Measurements from ENCODE around the gene ITPK1.

ITPK1 gene

DNA sequence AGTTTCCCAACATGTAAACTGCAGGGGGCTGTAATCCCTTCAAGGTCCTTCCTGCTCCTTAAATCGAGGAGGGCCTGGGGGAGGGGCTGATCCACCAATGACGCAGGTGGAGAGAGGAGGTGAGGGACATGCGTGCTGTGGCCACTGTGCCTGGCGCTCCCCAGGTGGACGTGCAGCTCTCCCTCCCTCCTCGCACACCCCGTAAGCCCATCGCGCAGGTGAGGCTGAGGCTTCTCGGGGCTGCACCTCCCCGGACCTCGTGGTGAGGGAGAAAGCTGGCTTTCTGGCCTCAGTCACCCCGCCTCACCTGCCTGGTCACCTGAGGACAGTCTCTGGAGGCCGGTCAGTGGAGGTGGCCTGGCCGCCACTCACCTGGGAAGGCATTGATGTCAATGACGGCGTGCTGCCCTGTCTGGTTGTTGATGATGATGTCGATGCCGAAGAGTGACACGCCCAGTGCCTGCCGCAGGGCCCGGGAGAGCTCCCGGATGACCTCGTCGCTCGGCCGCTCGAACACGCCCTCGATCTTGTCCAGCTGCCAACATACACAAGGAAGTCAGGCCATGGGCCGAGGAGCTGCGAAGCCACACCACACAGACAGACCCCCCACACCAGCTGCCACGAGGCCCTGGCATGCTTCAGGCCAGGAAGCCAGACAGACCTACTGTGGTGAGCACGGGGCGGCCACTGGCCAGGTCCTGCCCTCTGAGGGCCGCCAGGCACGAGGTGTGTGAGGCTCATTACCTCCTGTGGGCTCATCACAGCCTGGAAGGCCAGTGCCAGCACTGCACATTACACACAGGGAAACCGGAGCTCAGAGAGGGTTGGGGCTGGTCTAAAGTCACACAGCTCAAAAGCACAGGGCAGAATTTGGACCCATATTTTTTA, 169.5 kb downstream of the ITPK1 start:
- DNase-seq = no peak

DNA sequence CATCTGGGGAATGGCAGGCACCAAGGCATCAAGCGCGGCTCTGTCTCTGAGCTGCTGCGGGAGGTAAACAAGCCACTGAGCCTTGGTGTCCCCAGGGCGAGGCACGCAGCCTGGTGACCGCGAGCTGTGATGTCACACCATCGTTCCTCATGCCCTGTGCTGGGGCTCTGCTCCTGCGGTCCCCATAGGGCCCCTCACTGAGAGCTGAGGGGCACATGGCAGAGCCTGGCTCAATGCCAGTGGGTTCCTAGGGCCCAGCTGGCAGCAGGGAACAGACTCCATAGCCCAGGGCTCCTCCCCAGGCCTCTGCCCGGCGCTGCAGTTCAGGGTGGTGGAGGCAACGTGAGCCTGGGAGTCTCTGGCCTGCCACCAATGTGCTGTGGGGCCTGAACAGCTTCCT, 170.2 kb downstream of the ITPK1 start:
- DNase-seq = no peak

DNA sequence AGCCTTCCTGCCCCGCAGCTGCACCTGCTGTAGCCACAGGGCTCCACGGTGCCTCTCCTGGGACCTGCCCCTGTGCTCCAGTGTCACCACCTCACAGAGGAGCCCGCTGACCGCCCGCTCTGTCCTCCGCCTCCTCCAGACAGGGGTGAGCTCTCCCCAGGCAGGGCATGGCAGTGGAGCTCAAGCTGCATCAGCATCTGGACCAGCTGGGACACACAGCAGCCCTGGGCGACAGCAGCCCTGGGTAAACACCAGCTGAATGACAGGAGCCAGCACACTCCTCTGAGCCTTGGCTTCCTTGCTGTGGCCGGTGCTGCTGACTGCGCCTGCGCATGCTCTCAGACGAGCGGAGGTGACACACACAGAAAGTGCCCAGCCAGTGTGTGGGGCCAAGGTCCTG, 170.7 kb downstream of the ITPK1 start:
- no peak for DNase-seq

DNA sequence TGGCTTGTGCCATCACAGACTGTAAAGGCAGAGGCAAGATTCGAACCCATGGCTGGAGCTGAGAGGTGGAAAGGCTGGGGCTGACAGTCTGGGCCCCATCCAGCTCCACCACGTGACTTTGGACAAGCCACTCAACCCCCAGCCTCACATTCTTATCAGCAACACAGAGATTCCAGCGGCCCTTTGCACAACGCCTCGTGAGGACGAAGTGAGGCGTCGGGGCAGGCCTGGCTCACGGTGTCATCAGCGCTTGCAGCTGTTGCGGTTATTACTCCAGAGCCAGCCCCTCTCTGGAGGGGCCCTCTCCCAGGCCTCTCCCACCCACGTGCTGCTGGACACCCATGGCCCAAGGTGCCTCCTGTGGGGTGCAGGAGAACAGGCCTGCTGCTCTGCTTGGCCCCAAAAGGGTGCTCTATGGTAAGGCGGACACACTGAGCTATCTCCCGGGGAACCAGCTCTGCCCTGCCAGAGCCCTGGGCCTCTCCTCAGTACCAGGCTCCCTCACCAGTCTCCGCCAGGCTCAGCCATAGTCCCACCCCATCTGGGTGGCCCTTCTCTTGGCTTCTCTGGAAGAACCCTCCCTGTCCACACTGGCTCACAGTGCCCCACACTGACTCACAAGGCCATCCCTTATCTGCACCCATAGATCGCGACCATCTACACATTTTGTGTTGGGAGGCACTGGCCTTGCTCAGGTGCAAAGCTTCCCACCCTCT, 171.7 kb downstream of the ITPK1 start:
- no peak for DNase-seq

DNA sequence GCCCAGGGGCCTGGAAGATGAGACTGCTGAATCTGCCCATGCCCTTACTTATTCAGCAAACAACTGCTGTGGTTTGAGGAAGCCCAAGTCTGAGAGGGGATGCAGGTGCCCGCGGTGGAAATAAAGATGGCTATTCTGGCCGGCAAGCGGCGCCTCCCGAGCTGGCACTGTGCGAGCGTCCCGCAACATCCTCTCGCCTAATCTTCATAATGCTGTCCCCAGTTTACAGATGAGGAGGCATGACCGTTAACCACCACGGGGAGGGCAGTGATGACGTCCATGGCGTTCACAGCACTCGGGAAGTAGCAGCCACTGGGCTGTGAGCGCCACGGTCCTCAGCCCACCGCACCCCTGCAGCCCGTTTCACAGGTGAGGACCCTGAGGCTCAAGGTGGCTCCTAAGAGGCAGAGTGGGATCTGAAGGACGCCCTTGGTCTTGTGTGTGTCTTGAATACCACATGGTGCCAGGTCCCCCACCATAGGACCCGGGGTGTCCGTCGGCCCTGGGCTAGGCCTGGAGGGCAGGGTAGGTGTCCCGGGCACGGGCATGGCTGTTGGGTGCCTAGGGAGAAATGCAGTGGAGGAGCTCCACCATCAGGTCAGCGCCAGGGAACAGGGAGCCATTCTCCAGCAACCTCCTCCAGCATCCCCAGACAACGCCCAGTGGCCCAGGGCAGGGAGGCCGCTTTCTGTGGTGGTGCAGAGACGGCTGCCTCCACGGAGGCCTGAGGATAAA, 172.6 kb downstream of the ITPK1 start:
- DNase-seq = no peak

DNA sequence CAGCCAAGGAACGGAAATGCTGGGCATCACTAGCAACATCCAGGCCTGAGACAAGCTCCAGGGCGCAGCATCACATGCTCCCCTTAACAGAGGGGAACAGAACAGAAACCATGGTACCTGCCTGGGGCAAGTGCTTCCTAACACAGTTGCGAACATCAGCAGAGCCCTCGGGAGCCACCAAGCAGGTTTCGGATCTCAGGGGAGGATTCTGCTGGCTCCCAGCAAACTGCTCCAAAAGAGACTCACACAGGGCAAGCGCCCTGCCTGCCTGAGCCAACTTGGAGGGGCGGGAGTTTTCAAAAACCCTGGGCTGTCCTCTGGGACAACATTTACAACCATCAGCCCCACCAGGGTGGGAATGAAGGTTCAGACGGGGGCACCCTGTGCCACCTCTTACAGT, 173.1 kb downstream of the ITPK1 start:
- no peak for DNase-seq

DNA sequence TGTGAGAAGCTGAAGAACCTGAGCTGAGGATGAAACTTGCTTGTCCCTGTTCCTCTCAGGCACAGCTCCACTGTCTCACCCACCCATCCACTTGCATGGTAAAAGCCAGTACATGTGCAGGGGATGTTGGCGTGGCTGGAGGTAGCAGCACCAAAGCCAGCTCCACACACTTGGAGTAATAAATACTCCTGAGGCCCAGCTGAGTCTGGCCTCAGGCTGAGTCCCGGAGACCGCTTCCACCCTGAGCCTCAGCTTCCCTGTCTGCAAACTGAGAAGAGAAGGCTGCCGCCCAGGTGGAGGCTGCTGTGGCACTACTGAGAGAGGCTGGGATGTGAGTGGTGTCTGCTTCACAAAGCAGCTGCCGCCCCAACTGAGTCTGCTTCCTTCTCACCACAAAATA, 173.6 kb downstream of the ITPK1 start:
- no peak for DNase-seq

DNA sequence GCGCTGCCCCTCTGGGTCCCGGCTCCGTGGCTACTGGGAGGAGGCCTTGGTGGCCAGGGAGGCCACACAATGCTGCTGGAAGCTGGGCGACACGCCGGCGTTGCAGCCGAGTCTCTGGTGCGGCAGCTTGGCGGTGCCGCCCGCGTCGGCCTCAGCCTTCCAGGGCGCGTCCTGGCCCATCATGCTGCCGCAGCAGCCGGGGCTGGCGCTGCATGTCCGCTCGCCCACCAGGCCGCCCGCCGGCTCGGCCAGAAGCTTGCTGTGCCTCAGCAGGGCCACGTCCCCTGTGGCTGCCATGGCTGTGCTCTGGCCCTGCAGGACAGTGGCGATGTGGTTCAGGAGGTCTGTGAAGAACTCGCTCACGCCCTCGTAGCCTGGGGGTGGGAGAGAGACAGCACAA, 174.2 kb downstream of the ITPK1 start:
- no peak for DNase-seq

DNA sequence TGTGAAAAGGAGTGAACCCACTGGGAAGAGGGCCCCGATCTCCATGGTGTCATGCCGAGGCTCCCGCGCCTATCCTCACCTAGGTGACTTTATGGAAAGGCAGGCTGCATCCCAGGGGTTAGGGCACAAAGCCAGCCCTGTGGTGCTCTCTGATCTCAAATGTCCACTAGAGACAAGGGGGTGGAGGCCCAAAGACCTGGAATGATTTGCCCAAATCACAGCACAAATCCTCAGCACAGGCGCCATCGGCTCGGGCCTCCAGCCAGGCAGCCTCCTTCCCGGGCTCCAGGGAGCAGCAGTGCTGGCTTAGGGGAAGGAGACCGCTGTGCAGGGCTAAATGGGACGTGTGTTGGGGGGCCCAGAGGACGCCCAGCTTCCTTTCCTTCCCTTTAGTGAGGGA, 175.2 kb downstream of the ITPK1 start:
- no peak for DNase-seq

DNA sequence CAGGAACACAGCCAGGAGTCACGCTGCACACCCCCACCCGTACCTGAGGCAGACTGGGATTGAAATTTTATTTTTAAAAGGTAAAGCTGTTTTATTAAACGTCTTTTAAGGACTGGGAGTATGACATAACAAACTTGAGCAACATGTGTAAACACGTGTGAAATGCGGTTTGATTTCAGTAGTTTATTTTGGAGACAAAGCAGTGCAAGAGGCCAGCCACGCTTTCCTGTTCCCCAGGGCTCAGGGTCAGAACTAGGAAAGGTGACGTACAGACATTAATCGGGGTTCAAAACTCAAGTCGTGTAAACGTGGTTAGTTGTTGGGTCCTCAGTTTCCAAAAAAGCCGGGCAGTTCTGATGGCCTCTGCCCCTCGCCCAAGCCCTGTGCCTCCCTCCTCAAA, 176.0 kb downstream of the ITPK1 start:
- no peak for DNase-seq

DNA sequence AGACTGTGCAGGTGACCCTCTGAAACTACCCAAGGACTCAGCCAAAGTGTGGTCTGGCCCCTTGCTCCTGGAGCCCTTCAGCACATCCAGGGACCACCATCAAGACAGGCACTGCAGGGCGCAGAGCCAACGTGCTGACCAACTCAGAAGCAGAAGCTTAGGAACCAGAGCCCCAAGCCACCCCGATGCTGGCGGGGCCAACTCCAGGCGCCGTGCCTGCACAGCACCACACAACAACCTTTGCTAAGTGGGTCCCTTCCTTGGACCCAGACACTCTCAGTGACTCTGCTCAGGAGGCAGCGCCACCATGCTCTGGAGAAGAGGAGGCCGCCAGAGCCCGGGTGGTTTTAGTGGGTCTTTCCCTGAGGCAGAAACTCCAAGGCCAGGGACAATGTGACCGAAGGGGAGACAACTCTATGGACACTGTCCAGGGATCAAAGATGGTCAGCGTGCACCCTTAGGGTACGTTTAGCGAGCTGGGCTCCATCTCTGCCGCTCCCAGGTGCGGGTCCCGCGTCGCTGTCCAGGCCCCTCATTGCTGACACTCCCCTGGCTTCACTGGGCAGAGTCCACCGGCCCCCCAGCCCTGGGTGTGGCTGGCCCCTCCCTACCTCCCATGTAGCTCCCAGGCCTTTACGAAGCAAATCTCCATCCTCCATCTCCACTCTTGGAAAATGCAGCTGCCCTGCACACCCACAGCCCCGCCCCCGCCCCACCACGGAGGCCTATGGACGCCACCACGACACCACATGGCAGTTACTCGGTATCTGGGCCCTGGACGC, 176.6 kb downstream of the ITPK1 start:
- no peak for DNase-seq

DNA sequence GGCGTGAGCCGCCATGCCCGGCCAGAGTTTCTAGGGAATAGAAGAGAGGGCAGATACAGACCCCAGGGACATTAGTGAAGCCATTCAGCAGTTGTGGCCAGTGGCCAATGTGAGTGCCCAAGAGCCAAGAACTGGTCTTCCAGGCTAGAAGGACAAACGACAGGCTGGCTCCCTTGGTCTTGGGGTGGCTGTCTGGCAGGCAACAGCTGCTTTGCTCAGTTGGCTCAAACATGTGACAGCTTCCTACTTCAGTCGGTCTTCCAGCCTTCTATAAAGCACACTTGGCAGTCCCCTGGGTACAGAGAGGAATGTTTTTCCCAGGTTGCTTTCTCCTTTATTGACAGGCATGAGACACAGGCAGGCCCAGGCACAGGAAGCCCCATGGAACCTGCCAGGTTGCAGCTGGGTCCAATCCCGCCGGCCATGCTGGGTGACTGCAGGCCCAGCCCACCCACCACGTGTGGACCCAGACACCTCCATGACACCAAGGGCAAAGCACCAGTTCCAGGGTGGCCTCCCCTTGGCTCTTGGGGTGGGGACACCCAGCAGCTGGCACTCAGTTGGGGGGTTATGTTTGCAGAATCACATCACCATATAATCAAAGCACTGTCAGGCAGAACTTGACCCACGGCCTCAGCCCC, 177.4 kb downstream of the ITPK1 start:
- no peak for DNase-seq

DNA sequence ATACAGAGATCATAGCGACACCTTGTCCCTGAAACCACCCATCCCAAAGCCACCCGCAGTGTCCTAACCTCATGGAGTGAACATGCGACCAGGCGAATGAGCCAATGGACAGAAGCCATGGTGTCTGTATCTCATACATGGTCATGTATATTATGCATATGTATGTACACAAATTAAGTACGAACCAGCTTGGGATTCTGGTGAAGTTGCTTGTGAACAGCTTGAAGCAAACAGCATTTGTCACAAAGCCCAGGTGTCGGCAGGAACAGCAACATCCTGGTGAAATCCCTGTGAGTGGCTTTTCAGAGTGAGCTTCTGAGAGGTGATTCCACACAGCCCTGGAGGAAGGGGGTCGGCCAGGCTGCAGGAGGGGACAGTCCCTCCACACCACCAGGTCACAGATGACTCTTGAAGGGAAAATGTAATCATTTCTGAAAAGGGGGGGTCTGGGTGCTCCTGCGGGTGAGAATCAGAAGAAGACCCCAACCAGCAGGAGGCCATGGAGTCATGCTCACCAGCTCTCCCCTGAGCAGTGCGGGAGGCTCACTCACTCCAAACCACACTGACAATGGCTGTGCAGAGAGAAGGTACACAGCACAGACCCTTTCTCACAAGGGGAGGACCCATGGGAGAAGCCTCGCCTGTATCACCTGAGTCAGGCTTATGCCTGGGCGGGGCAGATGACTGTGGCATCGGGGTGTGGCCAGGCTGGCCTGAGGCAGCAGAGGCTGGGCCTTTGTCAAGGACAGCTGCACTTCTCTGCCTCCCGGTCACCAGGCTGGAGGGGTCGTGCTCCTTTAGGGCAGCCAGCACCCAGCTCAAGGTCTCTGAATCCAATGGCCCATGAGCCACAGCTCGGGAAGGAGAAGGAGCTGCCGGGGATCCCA, 178.4 kb downstream of the ITPK1 start:
- no peak for DNase-seq

DNA sequence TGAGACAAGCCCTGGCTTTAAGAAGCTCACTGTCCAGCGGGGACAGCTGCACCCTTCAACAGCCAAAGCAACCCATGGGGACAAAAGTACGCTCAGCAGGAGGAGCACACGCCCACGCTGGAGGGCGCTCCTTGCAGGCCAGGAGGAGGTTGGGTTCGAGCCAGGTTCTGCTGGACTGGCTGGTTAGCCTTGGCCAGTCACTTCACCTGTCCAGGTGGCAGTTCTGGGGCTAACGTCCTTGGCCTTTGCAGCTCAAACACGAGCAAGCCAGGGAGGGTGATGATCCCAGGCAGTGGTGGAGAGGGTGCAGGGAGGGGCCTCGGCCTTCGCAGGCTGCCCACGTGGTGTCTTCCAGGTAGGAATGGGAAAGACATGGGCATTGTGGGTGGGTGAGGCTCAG, 179.6 kb downstream of the ITPK1 start:
- DNase-seq = no peak

DNA sequence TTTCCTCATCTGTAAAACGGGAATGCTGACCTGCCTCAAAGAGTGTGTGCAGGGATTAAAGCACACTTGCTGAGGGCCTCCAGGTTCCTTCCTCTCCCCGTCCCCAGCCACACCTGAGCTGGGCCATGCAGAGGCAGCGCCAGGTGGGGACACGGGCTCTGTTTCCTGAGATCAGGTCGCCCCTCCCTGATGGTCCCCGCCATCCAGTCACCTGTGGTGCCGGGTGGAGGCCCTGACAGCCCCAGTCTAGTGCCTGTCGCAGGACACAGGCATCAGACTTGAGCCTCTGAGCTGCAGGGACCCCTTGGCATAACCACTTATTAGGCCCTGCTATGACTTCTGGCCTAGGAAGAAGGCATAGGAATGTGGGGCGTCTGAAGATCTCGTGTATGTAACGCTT, 180.3 kb downstream of the ITPK1 start:
- DNase-seq = no peak

DNA sequence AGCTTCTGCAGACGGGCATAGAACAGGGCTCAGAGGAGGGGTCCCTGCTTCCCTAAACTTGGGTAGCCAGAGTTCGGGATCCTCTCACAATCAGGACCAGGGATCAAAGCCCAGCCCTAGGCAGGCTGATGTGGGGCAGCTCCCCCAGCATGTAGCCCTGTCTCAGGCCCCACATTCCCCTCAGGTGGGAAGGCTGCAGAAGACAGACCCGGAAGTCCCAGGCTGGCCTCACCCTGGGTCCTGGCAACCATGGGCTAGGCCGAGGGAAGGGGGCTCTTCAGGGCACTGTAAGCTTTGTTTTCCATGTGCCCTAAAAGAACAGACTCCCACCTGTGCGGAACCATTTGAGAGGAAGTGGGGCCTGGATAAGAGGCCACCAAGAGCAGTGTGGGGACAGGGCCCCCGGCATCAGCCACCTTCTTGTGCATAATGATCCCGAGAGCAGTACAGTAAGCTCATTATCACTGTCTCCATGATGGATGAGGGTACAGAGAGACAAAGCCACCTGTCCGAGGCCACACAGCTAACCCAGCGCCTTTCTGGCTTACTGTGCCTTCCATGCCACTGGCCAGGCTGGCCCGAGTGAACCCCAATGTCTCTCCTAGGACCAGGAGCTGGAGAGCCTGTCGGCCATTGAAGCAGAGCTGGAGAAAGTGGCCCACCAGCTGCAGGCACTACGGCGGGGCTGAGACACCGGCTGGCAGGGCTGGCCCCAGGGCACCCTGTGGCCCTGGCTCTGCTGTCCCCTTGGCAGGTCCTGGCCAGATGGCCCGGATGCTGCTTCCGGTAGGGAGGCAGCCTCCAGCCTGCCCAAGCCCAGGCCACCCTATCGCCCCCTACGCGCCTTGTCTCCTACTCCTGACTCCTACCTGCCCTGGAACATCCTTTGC, 181.3 kb downstream of the ITPK1 start:
- DNase-seq = no peak

DNA sequence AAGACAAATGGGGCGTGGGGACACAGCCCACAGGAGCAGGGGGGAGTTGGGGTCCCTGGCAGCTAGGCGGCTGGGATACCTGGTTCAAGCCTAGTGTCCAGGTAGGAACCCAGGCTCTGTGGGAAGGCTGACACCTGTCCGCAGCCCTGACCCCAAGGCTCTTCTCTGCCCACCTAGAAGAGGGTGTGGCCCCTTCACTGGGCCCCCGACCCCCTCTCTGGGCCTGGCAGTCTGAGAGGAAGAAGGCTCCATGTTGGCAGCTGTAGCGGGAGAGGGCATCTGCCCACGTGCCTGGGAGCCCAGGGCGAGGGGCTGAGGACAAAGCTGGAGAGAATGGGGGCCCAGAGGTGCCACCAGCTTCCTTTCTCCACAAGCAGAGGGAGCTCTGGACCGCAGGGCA, 182.2 kb downstream of the ITPK1 start:
- no peak for DNase-seq

DNA sequence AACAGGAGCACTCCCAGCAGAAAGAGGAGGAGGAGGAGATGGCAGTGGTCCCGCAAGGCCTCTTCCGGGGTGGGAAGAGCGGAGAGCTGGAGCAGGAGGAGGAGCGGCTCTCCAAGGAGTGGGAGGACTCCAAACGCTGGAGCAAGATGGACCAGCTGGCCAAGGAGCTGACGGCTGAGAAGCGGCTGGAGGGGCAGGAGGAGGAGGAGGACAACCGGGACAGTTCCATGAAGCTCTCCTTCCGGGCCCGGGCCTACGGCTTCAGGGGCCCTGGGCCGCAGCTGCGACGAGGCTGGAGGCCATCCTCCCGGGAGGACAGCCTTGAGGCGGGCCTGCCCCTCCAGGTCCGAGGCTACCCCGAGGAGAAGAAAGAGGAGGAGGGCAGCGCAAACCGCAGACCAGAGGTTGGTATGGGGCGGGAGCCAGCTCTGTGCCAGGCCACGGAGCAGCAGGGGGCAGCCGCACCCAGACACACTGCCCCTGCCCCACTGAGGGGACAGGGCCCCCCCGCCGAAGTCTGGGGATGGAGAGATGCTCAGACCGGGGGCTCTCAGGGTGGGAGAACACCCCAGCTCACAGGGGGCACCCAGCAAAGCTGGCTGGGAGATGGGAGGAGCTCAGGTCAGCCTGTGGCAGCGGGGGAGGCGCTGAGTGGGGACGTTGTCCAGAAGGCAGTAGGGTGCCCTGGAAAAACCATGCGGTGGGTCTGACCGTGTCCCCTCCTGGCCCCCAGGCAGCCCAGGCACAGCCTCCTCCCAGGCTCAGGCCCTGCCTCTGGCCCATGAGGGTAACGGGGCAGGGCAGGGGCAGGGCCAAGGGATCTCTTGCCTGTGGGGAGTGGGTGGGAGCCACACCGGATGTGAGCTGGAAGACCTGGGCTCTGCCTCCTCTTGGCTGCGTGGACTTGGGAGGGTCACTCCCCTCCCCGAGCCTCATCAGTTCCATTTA, 183.0 kb downstream of the ITPK1 start:
- DNase-seq = no peak

Measured in CD4-positive, alpha-beta T cell treated with Interferon gamma for 1 hour (primary cell).